ENCODE measurements around the gene NELFE.
"Not testable (repeated sequence)": the region's sequence is repeated elsewhere in the genome, so short reads cannot be mapped to it uniquely, and the experiment has no call there.

Gene NELFE

GRCh38 chr6:31949926-31950548 lies 8.7 kb downstream of the NELFE start:
- DNase-seq (ENCODE audit: low read depth in 2 of 2): no peak

GRCh38 chr6:31948753-31949413 lies 9.9 kb downstream of the NELFE start:
- no peak for DNase-seq (ENCODE audit: low read depth in 2 of 2)

GRCh38 chr6:31948306-31948705 lies 10.5 kb downstream of the NELFE start:
- no peak for DNase-seq (ENCODE audit: low read depth in 2 of 2)

GRCh38 chr6:31947864-31948263 lies 10.9 kb downstream of the NELFE start:
- DNase-seq (ENCODE audit: low read depth in 2 of 2): no peak

- DNase-seq (ENCODE audit: low read depth in 2 of 2): no peak
These were observed 11.6 kb downstream of the NELFE start for GRCh38 chr6:31947070-31947675.

GRCh38 chr6:31946370-31946885 lies 12.3 kb downstream of the NELFE start:
- no peak for DNase-seq (ENCODE audit: low read depth in 2 of 2)

GRCh38 chr6:31945507-31946369 lies 13.0 kb downstream of the NELFE start, which contains the start of gene CFB:
Gene CFB, plus strand, starts transcription at chr6:31946095. Its CDS starts 127 bp downstream, at chr6:31946222.
- no peak for DNase-seq (ENCODE audit: low read depth in 2 of 2)

GRCh38 chr6:31945154-31945506 lies 13.6 kb downstream of the NELFE start:
- DNase-seq (ENCODE audit: low read depth in 2 of 2): no peak

GRCh38 chr6:31943742-31944141 lies 15.0 kb downstream of the NELFE start:
- no peak for DNase-seq (ENCODE audit: low read depth in 2 of 2)

- DNase-seq (ENCODE audit: low read depth in 2 of 2): no peak
These were observed 18.5 kb downstream of the NELFE start for GRCh38 chr6:31940256-31940664.

- DNase-seq (ENCODE audit: low read depth in 2 of 2): no peak
These were observed 22.9 kb downstream of the NELFE start for GRCh38 chr6:31935823-31936222.

GRCh38 chr6:31935021-31935420 lies 23.8 kb downstream of the NELFE start:
- DNase-seq (ENCODE audit: low read depth in 2 of 2): no peak

GRCh38 chr6:31933537-31933936 lies 25.2 kb downstream of the NELFE start:
- DNase-seq (ENCODE audit: low read depth in 2 of 2): no peak

- not testable (repeated sequence) for DNase-seq (ENCODE audit: low read depth in 2 of 2)
These were observed 26.6 kb downstream of the NELFE start for GRCh38 chr6:31932137-31932536.

- DNase-seq (ENCODE audit: low read depth in 2 of 2): no peak
These were observed 27.8 kb downstream of the NELFE start for GRCh38 chr6:31930962-31931361.

- no peak for DNase-seq (ENCODE audit: low read depth in 2 of 2)
These were observed 30.2 kb downstream of the NELFE start for GRCh38 chr6:31928672-31928939.

GRCh38 chr6:31927863-31928671 lies 30.7 kb downstream of the NELFE start:
- no peak for DNase-seq (ENCODE audit: low read depth in 2 of 2)

GRCh38 chr6:31927242-31927862 lies 31.4 kb downstream of the NELFE start, which contains the start of gene C2:
Gene C2, plus strand, starts transcription at chr6:31927717. Its CDS starts 36 bp downstream, at chr6:31927753.
- DNase-seq (ENCODE audit: low read depth in 2 of 2): no peak

GRCh38 chr6:31922942-31923341 lies 35.8 kb downstream of the NELFE start:
- no peak for DNase-seq (ENCODE audit: low read depth in 2 of 2)

GRCh38 chr6:31920811-31921210 lies 38.0 kb downstream of the NELFE start:
- DNase-seq (ENCODE audit: low read depth in 2 of 2): no peak

All from activated CD4-positive, alpha-beta T cell treated with anti-CD3 and anti-CD28 coated beads for 24 hours (primary cell).